Bladder microvascular endothelial cell (primary cell): ENCODE results near the gene QRICH1. TPM values are rescaled to one million over a fixed set of nuclear protein-coding genes. Genes with fewer than 3 reads are reported as not detected.

ENCODE experiments used
- total RNA-seq: library from RNA; depleted of rRNA; stranded (reverse); fragments of >200 nt; gene quantifications from 2 replicates; pipeline ENCODE4 v1.2.3, GENCODE V29; 2014

QRICH1 gene, protein sequence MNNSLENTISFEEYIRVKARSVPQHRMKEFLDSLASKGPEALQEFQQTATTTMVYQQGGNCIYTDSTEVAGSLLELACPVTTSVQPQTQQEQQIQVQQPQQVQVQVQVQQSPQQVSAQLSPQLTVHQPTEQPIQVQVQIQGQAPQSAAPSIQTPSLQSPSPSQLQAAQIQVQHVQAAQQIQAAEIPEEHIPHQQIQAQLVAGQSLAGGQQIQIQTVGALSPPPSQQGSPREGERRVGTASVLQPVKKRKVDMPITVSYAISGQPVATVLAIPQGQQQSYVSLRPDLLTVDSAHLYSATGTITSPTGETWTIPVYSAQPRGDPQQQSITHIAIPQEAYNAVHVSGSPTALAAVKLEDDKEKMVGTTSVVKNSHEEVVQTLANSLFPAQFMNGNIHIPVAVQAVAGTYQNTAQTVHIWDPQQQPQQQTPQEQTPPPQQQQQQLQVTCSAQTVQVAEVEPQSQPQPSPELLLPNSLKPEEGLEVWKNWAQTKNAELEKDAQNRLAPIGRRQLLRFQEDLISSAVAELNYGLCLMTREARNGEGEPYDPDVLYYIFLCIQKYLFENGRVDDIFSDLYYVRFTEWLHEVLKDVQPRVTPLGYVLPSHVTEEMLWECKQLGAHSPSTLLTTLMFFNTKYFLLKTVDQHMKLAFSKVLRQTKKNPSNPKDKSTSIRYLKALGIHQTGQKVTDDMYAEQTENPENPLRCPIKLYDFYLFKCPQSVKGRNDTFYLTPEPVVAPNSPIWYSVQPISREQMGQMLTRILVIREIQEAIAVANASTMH
- total RNA-seq: 65.7 and 68.7 TPM in 2 replicates

DNA sequence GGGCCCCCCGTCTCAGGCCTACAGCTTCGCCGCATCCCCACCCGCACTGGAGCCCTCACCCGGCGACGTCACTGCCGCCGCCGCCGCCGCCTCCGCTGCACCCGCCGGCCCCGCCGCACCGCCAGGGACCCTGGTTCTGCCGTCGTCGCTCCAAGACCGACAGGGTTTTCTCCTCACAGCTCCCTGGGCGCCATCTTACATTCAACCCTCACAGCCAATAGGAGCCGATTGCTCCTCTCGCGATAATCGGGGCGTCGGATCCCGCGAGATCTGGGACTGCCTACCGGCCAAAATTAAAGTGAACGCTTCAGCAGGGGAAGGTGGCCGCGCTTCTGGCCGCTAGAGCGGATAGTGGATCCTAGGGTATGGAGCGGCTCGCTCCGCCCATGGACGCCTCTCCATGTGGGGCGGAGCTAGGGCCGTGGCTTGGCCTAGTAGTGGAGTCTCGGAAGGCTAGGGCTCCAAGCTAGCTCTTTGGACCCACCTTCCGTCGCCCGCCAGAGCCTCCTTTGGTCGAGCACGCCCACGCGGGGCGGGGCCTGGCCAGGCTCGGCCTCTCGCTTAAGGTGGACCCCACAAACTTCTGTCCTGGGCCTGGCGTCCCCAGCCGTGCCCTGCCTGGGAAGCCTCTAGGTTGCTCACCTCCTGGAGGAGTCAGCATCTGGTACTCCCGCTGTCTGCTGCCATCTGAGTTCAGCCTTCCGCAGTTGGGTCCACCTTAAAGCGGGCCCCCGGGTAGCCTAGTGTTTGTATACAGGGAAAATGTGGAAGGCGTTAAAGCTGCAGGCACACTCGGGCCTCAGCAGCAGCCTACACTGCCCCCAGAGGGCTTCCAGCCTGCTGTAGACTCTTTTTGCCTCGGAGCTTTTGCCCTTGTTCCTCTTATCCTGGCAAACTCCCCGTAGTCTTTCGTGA lies at the start of gene QRICH1:
Gene QRICH1, minus strand, starts transcription at position 219 of the 915 bp plus-strand sequence. CDS start 17,054 bp downstream, outside the sequence.

DNA sequence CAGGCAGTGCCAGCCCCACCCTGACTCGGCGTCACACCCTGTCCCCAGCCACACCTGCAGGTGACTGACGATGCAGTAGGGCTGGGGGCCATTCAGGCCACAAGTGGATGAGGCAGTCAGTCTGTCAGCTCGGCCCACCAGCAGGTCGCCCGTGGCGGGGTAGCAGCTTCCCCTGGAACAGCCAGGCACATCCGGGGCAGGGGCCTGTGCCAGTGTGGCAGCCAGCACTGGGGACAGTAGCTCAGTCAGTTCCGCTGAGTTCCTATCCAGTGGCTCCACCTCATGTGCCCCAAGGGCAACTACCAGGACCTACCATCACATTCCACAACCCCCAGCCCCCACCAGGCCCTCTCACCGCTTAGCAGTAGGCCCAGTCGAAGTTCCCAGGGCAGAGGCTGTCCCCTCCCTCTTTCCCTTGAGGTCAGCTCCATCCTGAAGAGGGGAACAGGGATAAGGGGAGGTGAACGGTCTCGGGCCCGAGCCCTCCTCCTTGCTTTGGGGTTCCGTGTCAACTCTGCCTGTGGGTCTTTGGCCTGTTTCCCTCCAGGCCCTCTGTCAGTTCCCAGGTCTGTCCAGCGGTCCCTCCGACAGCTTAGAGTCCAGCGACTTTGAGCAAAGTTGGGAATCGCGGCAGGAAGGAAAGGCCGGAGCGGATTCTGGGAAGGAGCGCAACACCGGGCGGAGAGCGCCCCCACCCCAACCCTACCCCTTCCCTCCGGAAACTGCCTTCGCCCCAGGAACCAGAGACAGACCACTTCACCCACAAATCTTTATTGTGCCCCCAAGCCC lies 38.8 kb upstream of the QRICH1 start, which contains the start of gene LAMB2:
Gene LAMB2, minus strand, starts transcription at position 614 of the 789 bp plus-strand sequence. Its CDS starts 183 bp downstream, at position 431.

DNA sequence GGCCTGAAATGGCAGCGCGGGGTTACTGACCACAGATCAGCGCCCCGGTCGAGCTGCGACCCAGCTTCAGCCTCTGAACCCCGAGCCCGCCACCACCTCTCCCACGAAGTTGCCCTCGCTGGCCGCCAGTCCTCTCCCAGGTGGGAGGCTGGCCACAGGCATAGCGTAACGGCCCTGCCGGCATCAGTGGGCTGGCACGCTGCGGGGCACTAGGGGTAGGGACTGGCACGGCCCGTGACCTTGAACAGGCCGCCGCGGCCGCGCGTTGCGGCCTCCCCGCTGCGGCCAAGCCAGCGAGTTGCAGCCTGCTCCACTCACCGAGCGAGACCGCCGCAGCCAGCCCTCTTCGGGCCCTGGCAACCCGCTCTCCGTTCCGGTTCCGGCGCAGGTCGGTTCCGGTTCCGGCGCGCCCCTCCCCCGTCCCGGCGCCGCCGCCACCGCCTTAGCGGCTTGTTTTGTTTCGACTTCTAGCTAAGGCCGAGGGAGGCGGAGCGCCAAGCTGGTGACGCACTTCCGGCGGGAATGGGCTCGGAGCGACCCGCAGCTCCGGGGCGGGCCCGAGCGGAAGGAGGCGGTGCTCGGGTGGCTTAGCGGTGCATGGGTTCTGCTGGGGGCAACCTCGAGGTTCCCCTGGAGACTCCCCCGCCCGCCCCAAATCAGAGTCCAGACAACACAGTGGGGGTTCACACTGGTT lies 26.7 kb upstream of the QRICH1 start, which contains the start of gene USP19:
Gene USP19, minus strand, starts transcription at position 386 of the 694 bp plus-strand sequence. CDS start 1,678 bp downstream, outside the sequence.

DNA sequence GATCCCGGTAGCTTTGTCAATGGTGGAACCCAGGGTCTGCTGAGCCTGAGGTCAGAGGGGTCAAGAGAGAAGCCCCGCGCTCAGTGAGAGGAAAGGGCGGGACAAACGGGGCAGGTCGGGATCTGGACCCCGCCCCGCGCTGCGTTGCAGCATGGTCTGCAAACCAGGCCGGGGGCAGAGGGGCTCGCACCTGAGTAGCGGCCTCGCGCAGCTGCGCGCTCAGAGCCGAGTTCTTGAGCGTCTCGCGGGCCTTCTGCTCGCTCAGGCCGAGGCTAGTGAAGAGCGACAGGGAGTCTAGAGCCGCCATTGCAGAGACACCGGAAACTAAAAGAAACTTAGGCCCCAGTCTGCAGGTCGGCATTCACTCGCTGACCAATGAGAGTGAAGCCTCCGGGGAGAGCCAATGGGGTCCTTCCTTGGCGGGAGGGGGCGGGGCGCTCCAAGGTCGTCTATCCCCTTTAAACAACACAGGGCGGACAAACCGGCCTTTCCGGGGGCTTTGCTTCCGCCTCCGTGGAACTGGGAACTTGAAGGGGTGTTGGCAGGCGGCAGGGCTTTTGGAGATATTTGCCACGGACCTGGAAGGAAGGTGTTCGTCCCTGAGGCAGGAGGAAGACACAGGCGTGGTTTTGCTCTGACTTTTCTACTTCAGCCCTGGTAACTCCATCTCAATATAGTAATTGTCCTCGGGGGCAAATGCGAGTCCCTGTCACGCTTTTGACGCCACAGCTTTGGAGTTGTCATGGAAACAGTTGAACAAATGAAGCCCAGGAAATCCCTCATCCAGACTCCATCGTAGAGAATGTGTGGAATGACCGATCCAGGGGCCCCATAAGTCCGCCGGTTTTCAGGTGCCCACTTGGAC lies 10.8 kb upstream of the QRICH1 start, which contains the start of gene QARS1:
Gene QARS1, minus strand, starts transcription at position 331 of the 865 bp plus-strand sequence. Its CDS starts 24 bp downstream, at position 307.

DNA sequence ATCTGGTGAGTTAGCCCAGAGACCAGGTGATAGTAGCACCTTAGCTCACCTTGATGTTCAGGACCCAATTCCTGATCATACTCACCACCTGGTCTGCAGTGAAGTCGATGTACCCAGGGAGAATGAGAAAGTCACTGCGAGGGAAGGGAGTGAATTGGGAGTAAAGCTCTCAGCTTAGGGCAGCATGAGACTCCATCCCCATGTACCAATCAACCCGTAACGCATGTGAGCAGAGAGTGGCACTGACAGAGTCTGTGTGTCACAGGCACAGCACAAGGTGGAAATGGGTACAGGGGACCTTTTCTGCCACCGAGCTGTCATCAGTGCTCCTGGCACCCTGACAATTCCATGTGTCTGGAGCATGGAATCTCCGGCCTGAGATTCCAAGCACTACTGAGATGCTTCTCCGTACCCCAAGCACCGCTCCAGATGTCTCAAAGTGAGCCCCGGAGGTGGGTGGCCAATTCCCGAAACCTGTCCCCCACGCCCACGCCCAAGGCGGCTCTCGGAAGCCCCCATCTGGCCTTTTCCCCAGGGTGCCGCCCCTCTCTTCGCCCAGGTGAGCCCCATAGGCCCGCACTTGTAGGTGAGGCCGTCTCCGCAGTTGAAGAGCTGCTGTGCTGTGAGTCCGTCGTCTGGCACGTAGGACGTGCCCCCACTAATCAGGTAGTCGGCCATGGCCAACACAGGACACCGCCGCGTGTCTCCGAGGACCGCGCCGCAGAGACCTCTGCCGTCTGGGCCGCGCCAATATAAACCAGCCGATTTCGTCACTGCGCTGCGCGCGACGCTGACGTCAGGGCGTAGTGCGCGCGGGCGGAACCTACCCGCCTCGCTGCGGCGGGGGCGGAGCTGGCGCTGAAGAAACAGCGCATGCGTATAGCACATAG lies 65.0 kb downstream of the QRICH1 start, which contains the start of gene IMPDH2:
Gene IMPDH2, minus strand, starts transcription at position 726 of the 890 bp plus-strand sequence. Its CDS starts 48 bp downstream, at position 678.

DNA sequence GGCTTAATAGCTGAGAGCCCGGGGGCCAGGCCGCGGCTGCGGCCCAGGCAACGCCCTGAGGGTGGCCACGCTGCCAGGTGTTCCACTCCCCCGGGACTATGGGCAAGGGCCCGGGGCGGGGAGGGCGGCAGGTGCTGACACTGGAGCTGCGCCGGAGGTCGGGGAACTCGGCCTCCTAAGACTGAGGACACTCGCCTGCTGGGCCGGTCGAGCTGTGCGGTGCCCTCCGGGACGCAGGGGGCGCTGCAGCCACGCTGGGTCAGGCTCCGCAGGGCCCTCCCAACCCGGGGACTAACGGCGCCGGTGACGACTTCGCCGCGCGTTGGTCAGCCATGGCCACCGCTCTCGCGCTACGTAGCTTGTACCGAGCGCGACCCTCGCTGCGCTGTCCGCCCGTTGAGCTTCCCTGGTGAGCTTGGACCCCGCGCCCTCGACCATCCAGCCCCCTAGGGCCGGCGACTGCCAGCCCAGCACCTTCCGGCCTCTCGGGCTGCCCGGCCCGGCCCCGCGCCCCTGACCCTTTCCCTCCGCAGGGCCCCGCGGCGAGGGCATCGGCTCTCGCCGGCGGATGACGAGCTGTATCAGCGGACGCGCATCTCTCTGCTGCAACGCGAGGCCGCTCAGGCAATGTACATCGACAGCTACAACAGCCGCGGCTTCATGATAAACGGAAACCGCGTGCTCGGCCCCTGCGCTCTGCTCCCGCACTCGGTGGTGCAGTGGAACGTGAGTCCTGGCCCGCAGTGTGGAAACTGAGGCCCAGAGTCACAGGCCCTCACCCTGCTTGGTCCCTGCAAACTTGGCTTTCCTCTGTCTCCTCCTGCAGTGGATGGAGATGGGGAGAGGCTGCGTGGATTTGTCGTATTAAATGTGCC lies 71.8 kb downstream of the QRICH1 start, which contains the start of gene NDUFAF3:
Gene NDUFAF3, plus strand, starts transcription at position 309 of the 875 bp plus-strand sequence. Its CDS starts 24 bp downstream, at position 333.

DNA sequence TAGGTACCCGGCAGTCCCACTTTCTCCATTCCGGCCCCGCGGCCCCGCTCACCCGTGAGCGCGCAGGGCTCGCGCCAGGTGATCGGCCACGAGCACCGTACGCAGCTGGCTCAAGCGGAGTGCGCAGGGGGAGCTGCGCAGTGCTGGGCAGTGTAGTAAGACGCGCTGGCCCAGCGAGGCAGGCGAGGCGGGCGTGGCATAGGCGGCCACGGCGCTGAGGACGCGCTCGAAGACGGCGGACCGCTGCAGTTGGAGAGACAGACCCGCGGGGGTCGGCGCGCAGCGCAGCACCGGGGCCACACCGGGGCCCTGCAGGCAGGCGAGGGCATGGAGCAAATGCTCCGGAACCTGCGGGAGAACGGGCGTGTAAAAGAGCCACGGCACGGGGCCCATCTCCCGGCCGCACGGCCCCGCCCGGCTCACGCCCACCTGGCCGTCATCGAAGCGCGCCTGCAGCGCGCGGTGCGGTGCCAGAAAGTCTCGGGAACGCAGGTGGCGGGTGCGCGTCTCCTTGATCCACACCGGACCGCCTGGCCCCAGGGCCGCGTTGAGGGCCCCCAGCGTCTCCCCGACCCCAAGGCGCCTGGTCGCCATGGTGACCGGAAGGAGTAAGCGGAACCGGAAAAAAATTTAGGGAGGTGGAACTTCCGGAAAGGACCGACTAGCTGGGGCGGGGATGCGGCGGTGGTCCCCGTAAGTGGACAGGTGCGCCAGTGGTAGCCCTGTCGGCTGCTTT lies 75.7 kb downstream of the QRICH1 start, which contains the start of gene DALRD3:
Gene DALRD3, minus strand, starts transcription at position 610 of the 736 bp plus-strand sequence. Its CDS starts 16 bp downstream, at position 594.

DNA sequence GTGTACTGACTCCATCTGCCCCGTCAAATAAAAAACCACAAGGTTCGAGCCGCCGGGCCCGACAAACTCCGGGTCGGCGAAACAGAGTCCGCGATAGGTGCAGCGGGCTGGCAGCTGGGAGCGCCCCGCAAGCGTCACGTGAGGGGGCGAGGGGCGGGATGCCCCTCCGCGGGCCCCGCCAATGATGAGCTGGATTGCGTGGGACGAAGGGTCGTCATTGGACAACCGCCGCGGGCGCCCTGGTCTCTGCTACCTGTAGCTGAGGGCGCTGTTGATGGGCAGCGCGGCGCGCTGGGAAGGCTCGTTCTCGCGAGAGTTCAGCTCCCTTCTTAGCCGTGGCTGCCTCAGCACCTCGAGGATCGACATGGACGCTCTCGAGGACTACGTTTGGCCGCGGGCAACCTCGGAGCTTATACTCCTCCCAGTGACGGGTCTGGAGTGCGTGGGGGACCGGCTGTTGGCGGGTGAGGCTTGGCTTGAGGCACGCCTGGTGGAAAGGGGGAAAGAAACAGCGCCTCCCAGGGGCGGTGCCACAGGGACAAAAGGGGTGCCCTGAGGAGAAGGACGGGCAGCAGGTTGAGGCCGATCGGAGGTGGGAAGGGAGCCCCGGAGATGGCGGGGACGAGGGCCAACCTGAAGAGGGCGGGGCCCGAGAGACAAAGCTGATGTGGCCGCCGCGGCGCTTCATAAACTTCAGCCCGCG lies 86.7 kb downstream of the QRICH1 start, which contains the start of gene WDR6:
Gene WDR6, plus strand, starts transcription at position 324 of the 703 bp plus-strand sequence. Its CDS starts 41 bp downstream, at position 365.

DNA sequence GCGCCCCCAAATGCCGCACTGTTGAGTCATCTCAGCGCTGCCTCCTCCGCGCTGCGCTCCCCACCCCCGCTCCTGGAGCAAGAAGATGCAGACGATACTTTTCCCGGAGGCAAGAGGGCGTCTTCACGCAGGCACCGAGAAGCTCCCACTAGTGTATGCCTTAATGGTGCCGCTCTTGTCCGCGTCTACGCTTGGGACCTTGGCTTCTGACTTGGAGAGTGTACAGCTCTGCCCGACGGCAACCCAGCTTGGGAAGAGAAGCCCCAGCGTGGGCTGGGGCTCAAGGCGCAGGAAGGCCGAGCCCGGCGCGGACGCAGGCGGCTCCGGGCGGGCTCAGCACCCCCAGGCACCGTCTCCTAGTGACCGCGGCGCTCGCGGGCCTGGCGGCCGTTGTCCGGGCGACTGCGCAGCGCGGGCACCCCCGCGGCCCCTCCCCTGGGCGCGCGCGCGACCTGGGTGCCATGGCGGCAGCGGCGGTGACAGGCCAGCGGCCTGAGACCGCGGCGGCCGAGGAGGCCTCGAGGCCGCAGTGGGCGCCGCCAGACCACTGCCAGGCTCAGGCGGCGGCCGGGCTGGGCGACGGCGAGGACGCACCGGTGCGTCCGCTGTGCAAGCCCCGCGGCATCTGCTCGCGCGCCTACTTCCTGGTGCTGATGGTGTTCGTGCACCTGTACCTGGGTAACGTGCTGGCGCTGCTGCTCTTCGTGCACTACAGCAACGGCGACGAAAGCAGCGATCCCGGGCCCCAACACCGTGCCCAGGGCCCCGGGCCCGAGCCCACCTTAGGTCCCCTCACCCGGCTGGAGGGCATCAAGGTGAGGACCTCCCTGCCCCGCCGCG lies 103.9 kb downstream of the QRICH1 start, which contains the start of gene P4HTM:
Gene P4HTM, plus strand, starts transcription at position 446 of the 840 bp plus-strand sequence. Its CDS starts 16 bp downstream, at position 462.

Other genes starting within 250 kb of the QRICH1 start
- gene PRKAR2A, start 246.2 kb downstream of the QRICH1 start, total RNA-seq: 22.0 and 35.4 TPM in 2 replicates
- 19.3 and 31.0 TPM in 2 replicates for gene SLC25A20, start 195.2 kb downstream of the QRICH1 start, total RNA-seq
- gene ARIH2, start 175.2 kb downstream of the QRICH1 start, total RNA-seq: 36.6 and 102 TPM in 2 replicates
- 14.2 and 18.0 TPM in 2 replicates for gene P4HTM, start 103.8 kb downstream of the QRICH1 start, total RNA-seq
- 55.0 and 141 TPM in 2 replicates for gene WDR6, start 86.7 kb downstream of the QRICH1 start, total RNA-seq
- 31.6 and 34.1 TPM in 2 replicates for gene DALRD3, start 75.5 kb downstream of the QRICH1 start, total RNA-seq
- gene NDUFAF3, start 72.0 kb downstream of the QRICH1 start, total RNA-seq: 45.0 and 63.7 TPM in 2 replicates
- 210 and 242 TPM in 2 replicates for gene IMPDH2, start 64.7 kb downstream of the QRICH1 start, total RNA-seq
- 272 and 301 TPM in 2 replicates for gene QARS1, start 10.7 kb upstream of the QRICH1 start, total RNA-seq
- gene USP19, start 26.8 kb upstream of the QRICH1 start, total RNA-seq: 29.8 and 54.9 TPM in 2 replicates
- gene LAMB2, start 39.0 kb upstream of the QRICH1 start, total RNA-seq: 745 and 1,550 TPM in 2 replicates
- gene CCDC71, start 72.3 kb upstream of the QRICH1 start, total RNA-seq: 13.4 and 17.4 TPM in 2 replicates
- 43.3 and 55.2 TPM in 2 replicates for gene KLHDC8B, start 77.5 kb upstream of the QRICH1 start, total RNA-seq
- 0.97 and 2.0 TPM in 2 replicates for gene C3orf62, start 183.2 kb upstream of the QRICH1 start, total RNA-seq
- gene USP4, start 246.0 kb upstream of the QRICH1 start, total RNA-seq: 24.4 and 47.2 TPM in 2 replicates